ENCODE data around the gene ISYNA1.
"Not testable (repeated sequence)": the region's sequence is repeated elsewhere in the genome, so short reads cannot be mapped to it uniquely, and the experiment has no call there.

The ISYNA1 gene

GRCh38 chr19:18421371-18421959, 16.5 kb downstream of the ISYNA1 start:
- no peak for DNase-seq

- no peak for DNase-seq
These were observed 17.0 kb downstream of the ISYNA1 start for GRCh38 chr19:18420930-18421329.

- no peak for DNase-seq
These were observed 18.1 kb downstream of the ISYNA1 start for GRCh38 chr19:18419699-18420460.

- DNase-seq = peak in 35 of 56 donors; percentile 14 to 81 (median 55)
These were observed 18.7 kb downstream of the ISYNA1 start, which contains the start of gene SSBP4 for GRCh38 chr19:18419195-18419698. Gene SSBP4, plus strand, starts transcription at chr19:18419398. Its CDS starts 251 bp downstream, at chr19:18419649.

GRCh38 chr19:18418483-18419194, 19.3 kb downstream of the ISYNA1 start:
- peak in 14 of 56 donors; percentile 27 to 78 (median 58) for DNase-seq

GRCh38 chr19:18418029-18418482, 19.9 kb downstream of the ISYNA1 start:
- DNase-seq = peak in 12 of 56 donors; percentile 29 to 62 (median 50)

- DNase-seq = peak in 22 of 56 donors; percentile 16 to 70 (median 48)
These were observed 20.5 kb downstream of the ISYNA1 start for GRCh38 chr19:18417250-18418028.

GRCh38 chr19:18416778-18417249, 21.1 kb downstream of the ISYNA1 start:
- peak in 51 of 56 donors; percentile 22 to 83 (median 67) for DNase-seq

GRCh38 chr19:18415178-18415867, 22.6 kb downstream of the ISYNA1 start:
- peak in 33 of 56 donors; percentile 11 to 79 (median 42) for DNase-seq

- no peak for DNase-seq
These were observed 23.3 kb downstream of the ISYNA1 start for GRCh38 chr19:18414504-18415177.

GRCh38 chr19:18412610-18413239, 25.2 kb downstream of the ISYNA1 start:
- no peak for DNase-seq

GRCh38 chr19:18408053-18408476, 29.9 kb downstream of the ISYNA1 start:
- DNase-seq = peak in 1 of 56 donors; percentile 13

- DNase-seq = no peak
These were observed 31.2 kb downstream of the ISYNA1 start for GRCh38 chr19:18406749-18407148.

- not testable (repeated sequence) for DNase-seq
These were observed 32.2 kb downstream of the ISYNA1 start for GRCh38 chr19:18405754-18406153.

GRCh38 chr19:18402455-18403248, 35.3 kb downstream of the ISYNA1 start:
- DNase-seq = not testable (repeated sequence)

GRCh38 chr19:18401580-18402112, 36.3 kb downstream of the ISYNA1 start:
- DNase-seq = peak in 16 of 56 donors; percentile 13 to 73 (median 26)

GRCh38 chr19:18399008-18399407, 38.9 kb downstream of the ISYNA1 start:
- DNase-seq = no peak
